MM.1S (cell line): Measurements from ENCODE around the gene LOX.

Experiments
- EZH2 ChIP-seq: fragments of 300-600 bp; sonication (generic); optimal IDR thresholded peaks from 2 replicates; pipeline ENCODE3; 2017; ENCODE audit warnings: low read depth, mild to moderate bottlenecking, antibody characterized with exemption, low read length, mixed read lengths
- EZH2phosphoT487 ChIP-seq: fragments of 300-600 bp; sonication (generic); IDR thresholded peaks from 2 replicates; pipeline ENCODE4 v1.6.1; 2018; ENCODE audit warnings: antibody characterized with exemption, low read length
- TF ChIP-seq, protein P1 (sequence below): fragments of 300-600 bp; sonication (generic); IDR thresholded peaks from 2 replicates; pipeline ENCODE4 v1.5.1; 2016; ENCODE audit warnings: antibody characterized with exemption, low read length, mixed read lengths

DNA sequence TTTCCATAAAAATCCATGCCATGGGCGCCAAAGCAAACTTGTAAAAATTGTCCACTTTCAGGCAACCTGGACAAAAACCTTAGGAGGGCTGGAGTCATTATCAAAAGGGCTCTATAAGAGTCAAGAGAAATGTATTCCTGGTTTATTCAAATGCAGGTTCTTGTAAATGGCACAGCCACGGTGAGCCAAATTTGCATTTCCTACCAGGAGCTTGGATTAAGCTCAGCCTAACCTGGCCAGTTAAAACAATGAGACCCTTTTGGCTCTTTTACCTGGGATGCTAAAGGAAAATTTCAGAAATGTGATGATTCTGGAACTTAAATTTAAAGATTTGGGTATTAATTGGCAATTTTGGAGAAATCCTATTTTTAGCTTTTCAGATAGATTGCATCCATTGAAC lies 42.4 kb upstream of the LOX start:
- TF ChIP-seq, protein P1, sequence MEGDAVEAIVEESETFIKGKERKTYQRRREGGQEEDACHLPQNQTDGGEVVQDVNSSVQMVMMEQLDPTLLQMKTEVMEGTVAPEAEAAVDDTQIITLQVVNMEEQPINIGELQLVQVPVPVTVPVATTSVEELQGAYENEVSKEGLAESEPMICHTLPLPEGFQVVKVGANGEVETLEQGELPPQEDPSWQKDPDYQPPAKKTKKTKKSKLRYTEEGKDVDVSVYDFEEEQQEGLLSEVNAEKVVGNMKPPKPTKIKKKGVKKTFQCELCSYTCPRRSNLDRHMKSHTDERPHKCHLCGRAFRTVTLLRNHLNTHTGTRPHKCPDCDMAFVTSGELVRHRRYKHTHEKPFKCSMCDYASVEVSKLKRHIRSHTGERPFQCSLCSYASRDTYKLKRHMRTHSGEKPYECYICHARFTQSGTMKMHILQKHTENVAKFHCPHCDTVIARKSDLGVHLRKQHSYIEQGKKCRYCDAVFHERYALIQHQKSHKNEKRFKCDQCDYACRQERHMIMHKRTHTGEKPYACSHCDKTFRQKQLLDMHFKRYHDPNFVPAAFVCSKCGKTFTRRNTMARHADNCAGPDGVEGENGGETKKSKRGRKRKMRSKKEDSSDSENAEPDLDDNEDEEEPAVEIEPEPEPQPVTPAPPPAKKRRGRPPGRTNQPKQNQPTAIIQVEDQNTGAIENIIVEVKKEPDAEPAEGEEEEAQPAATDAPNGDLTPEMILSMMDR = no peak
- TF ChIP-seq EZH2phosphoT487 = no peak
- no peak for TF ChIP-seq EZH2
